ENCODE measurements around the gene DGKE. TPM values are rescaled to one million over a fixed set of nuclear protein-coding genes. Genes with fewer than 3 reads are reported as not detected.
A peak's percentile ranks its signal among the peaks of the same experiment; 100 is the strongest.

The DGKE gene
- total and polyA plus RNA-seq, 2 of the 13 experiments (the other 11 are each of a cell fraction or from before 2014, with no cell fraction given) = 3.2 to 5.3 TPM

GRCh38 chr17:56833809-56834379, at the start of gene DGKE, which contains the start of gene C17orf67 (continued):
- TF ChIP-seq, protein P1, sequence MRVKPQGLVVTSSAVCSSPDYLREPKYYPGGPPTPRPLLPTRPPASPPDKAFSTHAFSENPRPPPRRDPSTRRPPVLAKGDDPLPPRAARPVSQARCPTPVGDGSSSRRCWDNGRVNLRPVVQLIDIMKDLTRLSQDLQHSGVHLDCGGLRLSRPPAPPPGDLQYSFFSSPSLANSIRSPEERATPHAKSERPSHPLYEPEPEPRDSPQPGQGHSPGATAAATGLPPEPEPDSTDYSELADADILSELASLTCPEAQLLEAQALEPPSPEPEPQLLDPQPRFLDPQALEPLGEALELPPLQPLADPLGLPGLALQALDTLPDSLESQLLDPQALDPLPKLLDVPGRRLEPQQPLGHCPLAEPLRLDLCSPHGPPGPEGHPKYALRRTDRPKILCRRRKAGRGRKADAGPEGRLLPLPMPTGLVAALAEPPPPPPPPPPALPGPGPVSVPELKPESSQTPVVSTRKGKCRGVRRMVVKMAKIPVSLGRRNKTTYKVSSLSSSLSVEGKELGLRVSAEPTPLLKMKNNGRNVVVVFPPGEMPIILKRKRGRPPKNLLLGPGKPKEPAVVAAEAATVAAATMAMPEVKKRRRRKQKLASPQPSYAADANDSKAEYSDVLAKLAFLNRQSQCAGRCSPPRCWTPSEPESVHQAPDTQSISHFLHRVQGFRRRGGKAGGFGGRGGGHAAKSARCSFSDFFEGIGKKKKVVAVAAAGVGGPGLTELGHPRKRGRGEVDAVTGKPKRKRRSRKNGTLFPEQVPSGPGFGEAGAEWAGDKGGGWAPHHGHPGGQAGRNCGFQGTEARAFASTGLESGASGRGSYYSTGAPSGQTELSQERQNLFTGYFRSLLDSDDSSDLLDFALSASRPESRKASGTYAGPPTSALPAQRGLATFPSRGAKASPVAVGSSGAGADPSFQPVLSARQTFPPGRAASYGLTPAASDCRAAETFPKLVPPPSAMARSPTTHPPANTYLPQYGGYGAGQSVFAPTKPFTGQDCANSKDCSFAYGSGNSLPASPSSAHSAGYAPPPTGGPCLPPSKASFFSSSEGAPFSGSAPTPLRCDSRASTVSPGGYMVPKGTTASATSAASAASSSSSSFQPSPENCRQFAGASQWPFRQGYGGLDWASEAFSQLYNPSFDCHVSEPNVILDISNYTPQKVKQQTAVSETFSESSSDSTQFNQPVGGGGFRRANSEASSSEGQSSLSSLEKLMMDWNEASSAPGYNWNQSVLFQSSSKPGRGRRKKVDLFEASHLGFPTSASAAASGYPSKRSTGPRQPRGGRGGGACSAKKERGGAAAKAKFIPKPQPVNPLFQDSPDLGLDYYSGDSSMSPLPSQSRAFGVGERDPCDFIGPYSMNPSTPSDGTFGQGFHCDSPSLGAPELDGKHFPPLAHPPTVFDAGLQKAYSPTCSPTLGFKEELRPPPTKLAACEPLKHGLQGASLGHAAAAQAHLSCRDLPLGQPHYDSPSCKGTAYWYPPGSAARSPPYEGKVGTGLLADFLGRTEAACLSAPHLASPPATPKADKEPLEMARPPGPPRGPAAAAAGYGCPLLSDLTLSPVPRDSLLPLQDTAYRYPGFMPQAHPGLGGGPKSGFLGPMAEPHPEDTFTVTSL (CRISPR knock-in tag; IDR thresholded peaks at IDR 0.05; ENCODE audit: borderline replicate concordance) = no peak
- TF ChIP-seq ZBTB40 (IDR thresholded peaks at IDR 0.05) = no peak
- TF ChIP-seq ZBTB40 (CRISPR knock-in tag; IDR thresholded peaks at IDR 0.05) = no peak
- no peak for TF ChIP-seq ATAD3A (CRISPR knock-in tag; IDR thresholded peaks at IDR 0.05)
- peak; percentile 54 for TF ChIP-seq ZBTB38 (CRISPR knock-in tag; IDR thresholded peaks at IDR 0.05)
- TF ChIP-seq REXO4 (CRISPR knock-in tag; IDR thresholded peaks at IDR 0.05; ENCODE audit: borderline replicate concordance) = peak; percentile 86; the same call in 1 of the 2 replicates
- no peak for TF ChIP-seq MIER2 (CRISPR knock-in tag; IDR thresholded peaks at IDR 0.05)
- TF ChIP-seq, protein P2, sequence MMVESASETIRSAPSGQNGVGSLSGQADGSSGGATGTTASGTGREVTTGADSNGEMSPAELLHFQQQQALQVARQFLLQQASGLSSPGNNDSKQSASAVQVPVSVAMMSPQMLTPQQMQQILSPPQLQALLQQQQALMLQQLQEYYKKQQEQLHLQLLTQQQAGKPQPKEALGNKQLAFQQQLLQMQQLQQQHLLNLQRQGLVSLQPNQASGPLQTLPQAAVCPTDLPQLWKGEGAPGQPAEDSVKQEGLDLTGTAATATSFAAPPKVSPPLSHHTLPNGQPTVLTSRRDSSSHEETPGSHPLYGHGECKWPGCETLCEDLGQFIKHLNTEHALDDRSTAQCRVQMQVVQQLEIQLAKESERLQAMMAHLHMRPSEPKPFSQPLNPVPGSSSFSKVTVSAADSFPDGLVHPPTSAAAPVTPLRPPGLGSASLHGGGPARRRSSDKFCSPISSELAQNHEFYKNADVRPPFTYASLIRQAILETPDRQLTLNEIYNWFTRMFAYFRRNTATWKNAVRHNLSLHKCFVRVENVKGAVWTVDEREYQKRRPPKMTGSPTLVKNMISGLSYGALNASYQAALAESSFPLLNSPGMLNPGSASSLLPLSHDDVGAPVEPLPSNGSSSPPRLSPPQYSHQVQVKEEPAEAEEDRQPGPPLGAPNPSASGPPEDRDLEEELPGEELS (CRISPR knock-in tag; IDR thresholded peaks at IDR 0.05) = 0 out of 2 replicates have a peak, but pooled peaks have one; percentile 3

Measured in HepG2 (cell line).